Ovary (tissue), 9 donors: ENCODE results near the gene CD48. TPM values are rescaled to one million over a fixed set of nuclear protein-coding genes. Genes with fewer than 3 reads are reported as not detected.

ENCODE experiments used
- DNase-seq, 5 donors: peaks; one replicate each; pipeline ENCODE4 v3.0.0-alpha.2; 2019 to 2020
- H3K27ac ChIP-seq, 2 donors: fragments of 200-600 bp; one replicate each; pipeline versions ENCODE4 v1.5.1 to v1.8.0; 2019 to 2022
- H3K27me3 ChIP-seq: fragments of 200-600 bp; one replicate; pipeline ENCODE4 v1.8.0; 2022
- H3K36me3 ChIP-seq: fragments of 200-600 bp; sonication (generic); one replicate; pipeline ENCODE4 v1.5.1; 2019
- H3K4me1 ChIP-seq: one replicate; pipeline ENCODE4 v1.8.1; 2013; ENCODE audit warnings: mild to moderate bottlenecking, moderate library complexity; ENCODE audit not compliant: insufficient read depth
- H3K4me3 ChIP-seq: fragments of 200-600 bp; sonication (generic); one replicate; pipeline ENCODE4 v1.5.1; 2017
- H3K9me3 ChIP-seq, 2 donors: fragments of 200-600 bp in 1 of 2; sonication (generic) in 1 of 2; one replicate each; pipeline versions ENCODE4 v1.5.1 to v1.8.1; 2013 to 2019; ENCODE audit warnings: mild to moderate bottlenecking in 1 of 2, moderate library complexity in 1 of 2
- EP300 ChIP-seq: sonication (generic); formaldehyde crosslinking; IDR thresholded peaks from one replicate; pipeline ENCODE4 v1.6.1; 2017; ENCODE audit warnings: antibody characterized with exemption
- POLR2A ChIP-seq: fragments of 450-650 bp; IDR thresholded peaks from one replicate; pipeline ENCODE4 v1.6.1; 2017; ENCODE audit warnings: antibody characterized with exemption, mild to moderate bottlenecking, moderate library complexity
- WGBS, 3 donors: extraction: QIAGEN DNeasy Blood & Tissue Kit in 1 of 3; methylation state at CpG; one replicate each; pipeline versions ENCODE4 v1.1.5 to v1.1.7; 2013 to 2017; 5-methylcytosine and 5-hydroxymethylcytosine counted together
- intact Hi-C, 4 donors: fragments of 100-400 bp; cut with DNase I; formaldehyde crosslinking; loops; one replicate each; pipeline versions ENCODE4 v1.11.0 to v1.15.1; 2022 to 2023
- polyA plus RNA-seq, 2 donors: library from polyadenylated mRNA; stranded (reverse); fragments of 200-250 nt in 1 of 2; fragments of 350-450 nt in 1 of 2; fragmentation: Illumina TruSeq in 1 of 2; extraction: RNeasy Lipid Tissue Mini Kit (QIAGEN cat#74804) in 1 of 2; gene quantifications; one replicate each; pipeline ENCODE4 v1.2.3, GENCODE V29; 2013 to 2014
- total RNA-seq, 7 donors: library from RNA; depleted of rRNA in 2 of 7; stranded (reverse); fragments of >200 nt in 2 of 7; fragmentation: NEBNext Ultra II Directional in 3 of 7; extraction: Animal tissue kit (Norgen Biotek cat#: 25700) in 3 of 7; gene quantifications; one replicate each; pipeline versions ENCODE4 v1.1.0 to v1.2.4, GENCODE V29; 2016 to 2023
- TF ChIP-seq, protein P1 (sequence below), 3 donors: fragments of 450-650 bp in 2 of 3; fragments of 200-600 bp in 1 of 3; IDR thresholded peaks; one replicate each; pipeline versions ENCODE4 v1.5.1 to v1.8.0; 2016 to 2022; ENCODE audit warnings: antibody characterized with exemption in 3 of 3, mild to moderate bottlenecking in 1 of 3
- donor health status: DM: no; HTN: no; CAD: no; lungs with moderate emphysema.
- donor health status: DM: no; HTN: no; CAD: no.
- donor health status: Bipolar disorder and iron deficiency.
- donor health status: DM: yes; HTN: yes; CAD: no.
- donor health status: DM: no; HTN: no; CAD: no.
- donor health status: DM: yes; HTN: yes; CAD: no.

The CD48 gene
- total and polyA plus RNA-seq, 9 donors = 0.61 to 17.6 (median 2.5) TPM

DNA sequence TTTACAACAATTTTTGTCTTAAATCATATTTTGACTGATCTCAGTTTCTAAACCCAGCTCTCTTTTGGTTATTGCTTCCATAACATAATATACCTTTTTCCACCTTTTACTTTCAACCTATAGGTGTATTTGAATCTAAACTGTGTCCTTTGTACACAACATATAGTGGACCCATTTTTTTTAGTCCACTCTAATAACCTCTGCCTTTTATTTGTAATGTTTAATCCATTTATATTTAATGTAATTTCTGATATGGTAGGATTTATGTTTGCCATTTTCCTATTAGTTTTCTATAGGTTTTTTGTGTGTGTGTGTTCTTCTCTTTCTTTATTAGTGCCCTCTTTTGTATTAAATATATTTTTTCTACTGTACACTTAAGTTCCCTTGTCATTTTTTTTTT, 42.3 kb downstream of the CD48 start:
- H3K27ac ChIP-seq = no peak overlapping the region
- H3K4me1 ChIP-seq = peaks cover 2% of the 10 kb centered on the region
- H3K4me3 ChIP-seq = no peak overlapping the region
- DNase-seq = no peak
- intact Hi-C loops = no loop called here
- no peaks in the 10 kb centered on the region for H3K9me3 ChIP-seq
- no peaks in the 10 kb centered on the region for H3K36me3 ChIP-seq
- no peaks in the 10 kb centered on the region for H3K27me3 ChIP-seq
- TF ChIP-seq EP300 (no peak), POLR2A (no peak)
- TF ChIP-seq, protein P1, sequence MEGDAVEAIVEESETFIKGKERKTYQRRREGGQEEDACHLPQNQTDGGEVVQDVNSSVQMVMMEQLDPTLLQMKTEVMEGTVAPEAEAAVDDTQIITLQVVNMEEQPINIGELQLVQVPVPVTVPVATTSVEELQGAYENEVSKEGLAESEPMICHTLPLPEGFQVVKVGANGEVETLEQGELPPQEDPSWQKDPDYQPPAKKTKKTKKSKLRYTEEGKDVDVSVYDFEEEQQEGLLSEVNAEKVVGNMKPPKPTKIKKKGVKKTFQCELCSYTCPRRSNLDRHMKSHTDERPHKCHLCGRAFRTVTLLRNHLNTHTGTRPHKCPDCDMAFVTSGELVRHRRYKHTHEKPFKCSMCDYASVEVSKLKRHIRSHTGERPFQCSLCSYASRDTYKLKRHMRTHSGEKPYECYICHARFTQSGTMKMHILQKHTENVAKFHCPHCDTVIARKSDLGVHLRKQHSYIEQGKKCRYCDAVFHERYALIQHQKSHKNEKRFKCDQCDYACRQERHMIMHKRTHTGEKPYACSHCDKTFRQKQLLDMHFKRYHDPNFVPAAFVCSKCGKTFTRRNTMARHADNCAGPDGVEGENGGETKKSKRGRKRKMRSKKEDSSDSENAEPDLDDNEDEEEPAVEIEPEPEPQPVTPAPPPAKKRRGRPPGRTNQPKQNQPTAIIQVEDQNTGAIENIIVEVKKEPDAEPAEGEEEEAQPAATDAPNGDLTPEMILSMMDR (IDR thresholded peaks at IDR 0.05) = no peak

- TF ChIP-seq, protein P1 (IDR thresholded peaks at IDR 0.05) = no peak
- no peak for TF ChIP-seq POLR2A
- no peak for TF ChIP-seq EP300
- intact Hi-C loops = no loop called here
- 86 to 94% (median 89%) methylated on average over 2 of the region's 2 CpGs for WGBS, 3 donors
These were observed 43.7 kb downstream of the CD48 start for GRCh38 chr1:160667896-160668295.

GRCh38 chr1:160666079-160666442, 45.6 kb downstream of the CD48 start:
- Histone ChIP-seq H3K36me3 (no peaks in the 10 kb centered on the region), H3K4me1 (peaks cover 2% of the 10 kb centered on the region), H3K27me3 (no peaks in the 10 kb centered on the region), H3K4me3 (no peak overlapping the region), H3K27ac (no peak overlapping the region), H3K9me3 (no peaks in the 10 kb centered on the region)
- intact Hi-C loops = no loop called here
- no peak for DNase-seq
- WGBS, 3 donors = 53 to 56% (median 54%) methylated on average over 3 of the region's 3 CpGs
- TF ChIP-seq, protein P1 (IDR thresholded peaks at IDR 0.05) = no peak
- TF ChIP-seq POLR2A (no peak), EP300 (no peak)

More at GRCh38 chr1:160667896-160668295, 43.7 kb downstream of the CD48 start:
- Histone ChIP-seq H3K36me3 (no peaks in the 10 kb centered on the region), H3K4me1 (peaks cover 2% of the 10 kb centered on the region), H3K9me3 (no peaks in the 10 kb centered on the region), H3K27me3 (no peaks in the 10 kb centered on the region), H3K4me3 (no peak overlapping the region), H3K27ac (no peak overlapping the region)
- DNase-seq = no peak

DNA sequence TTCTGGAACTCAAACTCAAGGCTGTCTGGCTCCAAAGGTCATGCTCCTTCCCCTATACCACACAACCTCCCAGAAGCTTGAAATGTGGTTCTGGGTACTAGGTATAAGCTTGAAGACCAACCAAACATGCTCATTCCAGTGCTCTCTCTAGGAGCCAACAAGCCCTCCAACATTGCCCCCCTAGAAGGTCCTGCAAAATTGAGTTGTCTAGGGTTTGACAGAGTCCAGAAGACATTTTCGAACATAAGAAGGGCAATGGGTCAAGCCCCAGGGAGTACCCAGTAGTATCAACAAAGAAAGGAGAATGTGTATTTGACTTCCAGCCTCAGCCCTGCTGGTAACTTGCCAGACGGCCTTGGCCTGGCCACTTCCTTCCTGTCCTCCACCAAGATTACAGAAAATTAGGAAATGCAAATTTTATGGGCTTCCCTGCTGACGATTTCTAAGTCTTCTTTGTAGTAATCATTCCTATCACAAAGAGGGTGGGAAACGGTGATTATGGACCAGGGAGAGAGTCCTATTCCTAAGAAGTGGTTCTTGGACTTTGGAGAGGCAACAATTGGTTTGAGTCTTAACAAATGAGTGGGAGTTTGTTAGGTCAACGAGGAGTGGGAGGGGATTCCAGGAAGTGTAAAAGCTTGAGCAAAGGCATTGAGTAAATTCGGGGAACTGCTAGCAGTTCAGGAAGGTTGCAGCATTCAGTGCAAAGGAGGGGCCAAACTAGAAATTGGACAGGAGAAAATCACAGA, 46.1 kb downstream of the CD48 start:
- Histone ChIP-seq H3K4me3 (no peak overlapping the region), H3K9me3 (no peaks in the 10 kb centered on the region), H3K27me3 (no peaks in the 10 kb centered on the region), H3K4me1 (peaks cover 2% of the 10 kb centered on the region), H3K36me3 (no peaks in the 10 kb centered on the region), H3K27ac (no peak overlapping the region)
- intact Hi-C loops = no loop called here
- WGBS, 3 donors = 7 to 14% (median 13%) methylated on average over 6 of the region's 6 CpGs
- DNase-seq = peak in 2 of 5 donors; percentile 33 to 57
- TF ChIP-seq EP300 = no peak
- TF ChIP-seq POLR2A = no peak
- TF ChIP-seq, protein P1 (IDR thresholded peaks at IDR 0.05) = no peak
